ENCODE measurements around the gene PCSK6.

The PCSK6 gene

GRCh38 chr15:101535170-101535902 is 45.8 kb upstream of the PCSK6 start:
- no peaks in the 10 kb centered on the region for H3F3A ChIP-seq (ENCODE audit: insufficient read depth, low read length)
- no peaks in the 10 kb centered on the region for H3K79me2 ChIP-seq (ENCODE audit: low read length)
- H3K9me2 ChIP-seq (replicated peaks; ENCODE audit: insufficient read depth, low read length): no peaks in the 10 kb centered on the region
- no peak overlapping the region for H3K9ac ChIP-seq (ENCODE audit: low read length)
- DNase-seq: no peak
- no peak for TF ChIP-seq EZH2phosphoT487 (IDR thresholded peaks at IDR 0.05; ENCODE audit: low read length)
- TF ChIP-seq CTCF (IDR thresholded peaks at IDR 0.05; ENCODE audit: low read length): no peak
- TF ChIP-seq EZH2 (optimal IDR thresholded peaks at IDR 0.05; ENCODE audit: low read depth, low read length): no peak
- H2AFZ ChIP-seq (ENCODE audit: low read length): no peak overlapping the region
- H4K20me1 ChIP-seq (ENCODE audit: insufficient read depth, low read length): no peaks in the 10 kb centered on the region
- no peaks in the 10 kb centered on the region for H3K4me1 ChIP-seq (ENCODE audit: low read length)
- H3K4me2 ChIP-seq (ENCODE audit: low read depth, low read length): no peak overlapping the region
- H3K4me3 ChIP-seq (ENCODE audit: low read length): no peak overlapping the region
- H3K27ac ChIP-seq (ENCODE audit: low read length): no peak overlapping the region
- H3K27me3 ChIP-seq (replicated peaks; ENCODE audit: insufficient read depth, low read length): peaks cover 31% of the 10 kb centered on the region
- H3K36me3 ChIP-seq (replicated peaks; ENCODE audit: insufficient read depth, low read length): no peaks in the 10 kb centered on the region
- no peaks in the 10 kb centered on the region for H3K9me3 ChIP-seq (replicated peaks; ENCODE audit: insufficient read depth, low read length)

GRCh38 chr15:101534376-101534970 is 45.0 kb upstream of the PCSK6 start:
- Histone ChIP-seq H3K4me3 (ENCODE audit: low read length) (no peak overlapping the region), H3K27ac (ENCODE audit: low read length) (no peak overlapping the region), H3K9me2 (replicated peaks; ENCODE audit: insufficient read depth, low read length) (no peaks in the 10 kb centered on the region), H3F3A (ENCODE audit: insufficient read depth, low read length) (no peaks in the 10 kb centered on the region), H3K36me3 (replicated peaks; ENCODE audit: insufficient read depth, low read length) (no peaks in the 10 kb centered on the region), H3K9ac (ENCODE audit: low read length) (no peak overlapping the region), H3K9me3 (replicated peaks; ENCODE audit: insufficient read depth, low read length) (no peaks in the 10 kb centered on the region), H2AFZ (ENCODE audit: low read length) (no peak overlapping the region), H3K79me2 (ENCODE audit: low read length) (no peaks in the 10 kb centered on the region), H3K4me1 (ENCODE audit: low read length) (no peaks in the 10 kb centered on the region), H3K4me2 (ENCODE audit: low read depth, low read length) (no peak overlapping the region), H4K20me1 (ENCODE audit: insufficient read depth, low read length) (no peaks in the 10 kb centered on the region), H3K27me3 (replicated peaks; ENCODE audit: insufficient read depth, low read length) (peaks cover 31% of the 10 kb centered on the region)
- DNase-seq: no peak
- TF ChIP-seq EZH2phosphoT487 (IDR thresholded peaks at IDR 0.05; ENCODE audit: low read length) (no peak), CTCF (IDR thresholded peaks at IDR 0.05; ENCODE audit: low read length) (no peak), EZH2 (optimal IDR thresholded peaks at IDR 0.05; ENCODE audit: low read depth, low read length) (no peak)

GRCh38 chr15:101533371-101534140 is 44.0 kb upstream of the PCSK6 start:
- TF ChIP-seq EZH2 (optimal IDR thresholded peaks at IDR 0.05; ENCODE audit: low read depth, low read length): no peak
- no peak for TF ChIP-seq EZH2phosphoT487 (IDR thresholded peaks at IDR 0.05; ENCODE audit: low read length)
- Histone ChIP-seq H3K4me2 (ENCODE audit: low read depth, low read length) (no peak overlapping the region), H3K27me3 (replicated peaks; ENCODE audit: insufficient read depth, low read length) (peaks cover 33% of the 10 kb centered on the region), H3K79me2 (ENCODE audit: low read length) (no peaks in the 10 kb centered on the region), H3F3A (ENCODE audit: insufficient read depth, low read length) (no peaks in the 10 kb centered on the region), H3K9me2 (replicated peaks; ENCODE audit: insufficient read depth, low read length) (no peaks in the 10 kb centered on the region), H3K9ac (ENCODE audit: low read length) (no peak overlapping the region), H3K9me3 (replicated peaks; ENCODE audit: insufficient read depth, low read length) (no peaks in the 10 kb centered on the region), H3K4me1 (ENCODE audit: low read length) (no peaks in the 10 kb centered on the region), H3K4me3 (ENCODE audit: low read length) (no peak overlapping the region), H3K27ac (ENCODE audit: low read length) (no peak overlapping the region), H2AFZ (ENCODE audit: low read length) (no peak overlapping the region), H4K20me1 (ENCODE audit: insufficient read depth, low read length) (no peaks in the 10 kb centered on the region), H3K36me3 (replicated peaks; ENCODE audit: insufficient read depth, low read length) (no peaks in the 10 kb centered on the region)
- no peak for DNase-seq

Measured in MM.1S (cell line).